AG04449 (cell line): ENCODE data around the gene EPC1.
A peak's percentile ranks its signal among the peaks of the same experiment; 100 is the strongest.
"Not testable (repeated sequence)": the region's sequence is repeated elsewhere in the genome, so short reads cannot be mapped to it uniquely, and the experiment has no call there.

Source experiments
- CTCF ChIA-PET: fragments of 350-600 bp; formaldehyde crosslinking; extraction: SDS; loops from one replicate; lab custom pipeline; 2021; ENCODE audit warnings: antibody characterized with exemption; lab: Yijun Ruan, JAX
- POLR2A ChIA-PET: fragments of 400-600, 350-600 bp; formaldehyde crosslinking; extraction: SDS; loops from one replicate; lab custom pipeline; 2020; ENCODE audit warnings: antibody characterized with exemption, inconsistent platforms; lab: Yijun Ruan, JAX
- DNase-seq: peaks from one replicate; pipeline ENCODE4 v3.0.0-alpha.2; 2010; ENCODE audit warnings: low read depth, low spot score
- H3K4me3 ChIP-seq: 2 replicates; pipeline ENCODE4 v1.5.1; 2011; ENCODE audit warnings: low read depth, mild to moderate bottlenecking, control low read depth, low read length
- CTCF ChIP-seq: IDR thresholded peaks from one replicate; pipeline ENCODE4 v1.5.1; 2011; ENCODE audit warnings: mild to moderate bottlenecking, moderate library complexity, low read length, control low read depth, inconsistent platforms; ENCODE audit not compliant: insufficient read depth; ENCODE audit errors: missing control alignments

The EPC1 gene

GRCh38 chr10:32239769-32240168, 107.2 kb downstream of the EPC1 start:
- no peak overlapping the region for H3K4me3 ChIP-seq
- TF ChIP-seq CTCF = no peak
- peak; percentile 40 for DNase-seq
- CTCF ChIA-PET = no interaction called here
- POLR2A ChIA-PET = no interaction called here

- TF ChIP-seq CTCF = no peak
- ChIA-PET POLR2A (no interaction called here), CTCF (interaction anchor here (0.7 to 1.4 kb wide), 2 partner anchors 14 to 19 kb away, joined by 4 to 6 read pairs; no protein-coding TSS in a partner anchor)
- no peak overlapping the region for H3K4me3 ChIP-seq
- peak; percentile 37 for DNase-seq
Observed at GRCh38 chr10:32237644-32238345, 109.2 kb downstream of the EPC1 start.

GRCh38 chr10:32234471-32234870, 112.5 kb downstream of the EPC1 start:
- POLR2A ChIA-PET = interaction anchor here (0.6 kb wide), 1 partner anchor 65 kb away, joined by 3 read pairs; no protein-coding TSS in a partner anchor
- no peak overlapping the region for H3K4me3 ChIP-seq
- no peak for DNase-seq
- no peak for TF ChIP-seq CTCF
- CTCF ChIA-PET = no interaction called here

GRCh38 chr10:32233375-32233774, 113.6 kb downstream of the EPC1 start:
- DNase-seq, CTCF ChIA-PET, H3K4me3 ChIP-seq, POLR2A ChIA-PET: not testable (repeated sequence)

- TF ChIP-seq CTCF = no peak
- CTCF ChIA-PET = no interaction called here
- DNase-seq = no peak
- POLR2A ChIA-PET = no interaction called here
- H3K4me3 ChIP-seq = no peak overlapping the region
Observed at GRCh38 chr10:32232378-32232777, 114.6 kb downstream of the EPC1 start.

GRCh38 chr10:32229788-32230187, 117.2 kb downstream of the EPC1 start:
- POLR2A ChIA-PET = not testable (repeated sequence)

GRCh38 chr10:32229170-32229569, 117.8 kb downstream of the EPC1 start:
- no peak overlapping the region for H3K4me3 ChIP-seq
- ChIA-PET POLR2A (no interaction called here), CTCF (no interaction called here)
- DNase-seq = no peak
- no peak for TF ChIP-seq CTCF

More at GRCh38 chr10:32229788-32230187, 117.2 kb downstream of the EPC1 start:
- DNase-seq, H3K4me3 ChIP-seq, CTCF ChIA-PET: not testable (repeated sequence)
